Aorta (tissue), 5 donors: ENCODE results near the gene TNF. TPM values are rescaled to one million over a fixed set of nuclear protein-coding genes. Genes with fewer than 3 reads are reported as not detected.
A peak's percentile ranks its signal among the peaks of the same experiment; 100 is the strongest.

Experiments
- ATAC-seq: fragments of 200-7000 bp; cut with Tn5 transposase; one replicate; pipeline ENCODE4 v1.9.1; 2022; ENCODE audit warnings: moderate library complexity; ENCODE audit not compliant: low FRiP score
- DNase-seq, 2 donors: peaks; one replicate each; pipeline ENCODE4 v3.0.0-alpha.2; 2020
- H3K27ac ChIP-seq, 2 donors: one replicate each; pipeline ENCODE4 v1.5.1; 2013; ENCODE audit warnings: low read length in 2 of 2, mild to moderate bottlenecking in 2 of 2, moderate library complexity in 2 of 2, control low read depth in 1 of 2, inconsistent platforms in 1 of 2, low read depth in 1 of 2
- H3K27me3 ChIP-seq, 2 donors: one replicate each; pipeline ENCODE4 v1.6.1; 2013; ENCODE audit warnings: control low read depth in 1 of 2, low read length in 1 of 2, mild to moderate bottlenecking in 1 of 2, moderate library complexity in 1 of 2; ENCODE audit not compliant: insufficient read depth in 2 of 2, control insufficient read depth in 1 of 2
- H3K36me3 ChIP-seq, 2 donors: one replicate each; pipeline ENCODE4 v1.6.1; 2013; ENCODE audit warnings: control low read depth in 1 of 2, low read length in 1 of 2, mild to moderate bottlenecking in 1 of 2; ENCODE audit not compliant: insufficient read depth in 2 of 2, control insufficient read depth in 1 of 2
- H3K4me1 ChIP-seq, 2 donors: one replicate each; pipeline ENCODE4 v1.6.1; 2013; ENCODE audit warnings: low read length in 2 of 2, control low read depth in 1 of 2, mild to moderate bottlenecking in 1 of 2, moderate library complexity in 1 of 2; ENCODE audit not compliant: insufficient read depth in 2 of 2, control insufficient read depth in 1 of 2
- H3K4me3 ChIP-seq, 2 donors: one replicate each; pipeline ENCODE4 v1.5.1; 2013; ENCODE audit warnings: low read length in 2 of 2, control low read depth in 1 of 2, mild to moderate bottlenecking in 1 of 2
- H3K9me3 ChIP-seq: one replicate; pipeline ENCODE4 v1.6.1; 2013; ENCODE audit warnings: mild to moderate bottlenecking, low read length; ENCODE audit not compliant: control insufficient read depth
- WGBS, 2 donors: extraction: QIAGEN DNeasy Blood & Tissue Kit; methylation state at CpG; one replicate each; pipeline ENCODE4 v1.1.7; 2013; 5-methylcytosine and 5-hydroxymethylcytosine counted together
- intact Hi-C, 2 donors: fragments of 100-400 bp; cut with DNase I; formaldehyde crosslinking; loops; one replicate each; pipeline versions ENCODE4 v1.14.2 to v1.15.0; 2022
- polyA plus RNA-seq, 2 donors: library from polyadenylated mRNA; stranded (reverse); fragments of 200-250 nt; gene quantifications; one replicate each; pipeline ENCODE4 v1.2.3, GENCODE V29; 2013
- total RNA-seq, 2 donors: library from RNA; stranded (reverse); fragmentation: NEBNext Ultra II Directional; extraction: Animal tissue kit (Norgen Biotek cat#: 25700); gene quantifications; one replicate each; pipeline ENCODE4 v1.2.1, GENCODE V29; 2021
- donor health status: healthy with polysubstance abuse.
- donor health status: Bipolar disorder and iron deficiency.
- donor health status: DM: no; HTN: no; CAD: no.
- donor health status: DM: no; HTN: no; CAD: no.
- donor health status: DM: yes; HTN: yes; CAD: no.

TNF gene
- total and polyA plus RNA-seq, 4 donors, result 0.23 to 1.9 (median 0.96) TPM

DNA sequence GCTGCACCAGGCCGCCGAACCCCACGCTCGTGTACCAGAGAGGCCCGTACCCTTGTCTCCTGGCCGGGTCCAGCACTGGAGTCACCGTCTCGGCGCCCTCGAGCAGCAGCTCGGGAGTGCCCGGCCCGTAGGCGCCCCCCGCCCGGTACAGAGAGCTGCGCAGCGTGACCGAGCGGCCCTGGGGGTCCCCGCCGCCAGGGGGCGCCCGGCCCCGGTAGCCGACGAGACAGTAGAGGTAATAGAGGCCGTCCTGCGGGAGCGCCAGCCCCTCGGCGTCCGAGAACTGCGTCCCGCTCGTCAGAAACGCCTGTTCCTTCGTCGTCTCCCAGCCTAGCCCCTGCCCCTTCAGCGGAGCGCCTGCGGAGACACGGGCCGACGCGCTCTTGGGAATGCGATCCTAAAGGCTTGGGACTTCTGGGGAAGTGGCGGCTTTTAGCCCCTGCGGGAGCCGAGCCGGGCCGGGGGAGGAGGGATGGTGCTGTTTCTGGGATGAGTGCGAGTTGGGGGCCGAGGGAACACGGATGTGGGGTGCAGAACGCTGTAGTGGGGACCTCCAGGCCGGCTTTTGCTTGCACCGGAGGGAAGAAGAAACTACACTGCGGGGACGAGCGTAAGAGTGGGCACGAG lies 5.6 kb downstream of the TNF start:
- H3K4me1 ChIP-seq, result no peaks in the 10 kb centered on the region
- DNase-seq (peak; percentile 92 to 97), ATAC-seq (peak; percentile 96)
- no peaks in the 10 kb centered on the region for H3K27me3 ChIP-seq
- peak overlapping the region in 1 of 2 donors; percentile 7 for H3K27ac ChIP-seq
- H3K36me3 ChIP-seq, result no peaks in the 10 kb centered on the region
- 1% methylated on average over 62 of the region's 62 CpGs for WGBS, 2 donors
- no peaks in the 10 kb centered on the region for H3K9me3 ChIP-seq
- H3K4me3 ChIP-seq, result peak overlapping the region; percentile 20 to 32
- intact Hi-C loops, result loop anchor here (2.0 kb wide), 2 partner anchors 18 to 34 kb away; partner anchors contain the start of genes ATP6V1G2 (in 2 of the 2) and NFKBIL1 (in 2 of the 2)

DNA sequence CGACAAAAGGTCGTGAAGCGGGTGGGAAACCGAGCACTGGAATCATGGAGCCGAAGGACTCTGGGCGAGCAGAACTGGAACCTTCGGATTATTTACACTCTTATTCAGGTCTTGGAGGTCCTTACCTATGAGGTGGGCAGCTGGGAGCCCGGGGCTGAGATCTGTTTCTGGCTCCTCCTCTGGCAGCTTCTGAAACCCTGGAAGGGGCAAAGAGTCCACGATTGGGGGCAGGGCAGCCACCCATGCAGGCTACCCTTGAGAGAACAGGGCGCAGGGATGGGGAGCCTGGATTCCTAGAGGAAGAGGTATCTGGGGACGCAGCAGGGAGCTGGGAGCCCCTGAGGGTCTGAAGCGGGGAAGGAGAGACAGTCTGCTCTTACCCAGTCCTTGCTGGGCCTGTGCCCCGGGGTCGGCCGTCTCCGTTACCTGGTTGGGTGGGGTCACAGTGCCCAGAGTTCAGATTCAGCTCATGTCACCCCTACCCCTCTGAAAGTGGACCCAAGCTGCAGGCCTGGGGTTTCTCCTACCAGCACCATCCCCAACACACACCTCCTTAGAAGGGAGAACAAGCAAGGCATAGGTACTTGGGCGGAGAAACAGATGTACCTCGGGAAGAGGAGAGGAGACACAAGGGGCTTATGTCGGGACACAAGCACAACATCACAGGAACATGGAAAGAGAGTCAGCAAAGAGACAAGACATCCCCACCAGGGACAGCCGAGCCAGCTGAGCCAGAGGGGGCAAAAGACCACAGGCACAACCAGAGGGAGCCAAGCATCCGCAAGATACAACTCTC lies 6.3 kb downstream of the TNF start:
- DNase-seq (peak in 1 of 2 donors; percentile 77), ATAC-seq (peak; percentile 4)
- intact Hi-C loops, result loop anchor here (2.0 kb wide), 2 partner anchors 17 to 35 kb away; partner anchors contain the start of genes ATP6V1G2 (in 2 of the 2) and NFKBIL1 (in 2 of the 2)
- Histone ChIP-seq H3K4me1 (no peaks in the 10 kb centered on the region), H3K27ac (peak overlapping the region in 1 of 2 donors; percentile 7), H3K9me3 (no peaks in the 10 kb centered on the region), H3K27me3 (no peaks in the 10 kb centered on the region), H3K36me3 (no peaks in the 10 kb centered on the region), H3K4me3 (peak overlapping the region; percentile 20 to 32)
- WGBS, 2 donors, result 28% methylated on average over 21 of the region's 21 CpGs

DNA sequence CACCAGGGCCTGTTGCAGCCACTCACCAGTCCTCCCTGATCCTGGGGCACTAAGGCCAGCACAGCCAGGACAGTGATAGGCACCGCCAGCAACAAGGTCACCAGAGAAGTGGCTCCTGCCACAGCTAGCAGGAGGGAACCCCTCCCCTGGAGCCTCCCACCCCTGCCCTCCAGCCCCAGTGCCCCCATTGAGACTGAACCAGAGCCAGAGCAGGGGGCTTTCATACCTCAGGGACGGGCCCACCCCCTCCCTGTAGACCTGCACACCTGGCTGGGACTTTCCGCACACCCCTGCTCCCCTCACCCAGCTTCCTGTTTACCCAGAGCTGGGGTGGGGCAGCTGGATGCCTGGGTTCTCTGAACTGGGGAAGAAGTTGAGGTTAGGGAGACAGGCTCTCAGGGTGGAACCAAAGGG lies 6.9 kb downstream of the TNF start, which contains the start of gene LTB:
Gene LTB, minus strand, starts transcription at position 195 of the 414 bp plus-strand sequence. Its CDS starts 7 bp downstream, at position 188.
- H3K36me3 ChIP-seq, result no peaks in the 10 kb centered on the region
- 81 to 86% methylated on average over 3 of the region's 3 CpGs for WGBS, 2 donors
- no peaks in the 10 kb centered on the region for H3K9me3 ChIP-seq
- intact Hi-C loops, result no loop called here
- peak within 1 kb of the TSS; percentile 20 to 32 for H3K4me3 ChIP-seq
- no peaks in the 10 kb centered on the region for H3K27me3 ChIP-seq
- no peaks in the 10 kb centered on the region for H3K4me1 ChIP-seq
- DNase-seq (no peak), ATAC-seq (no peak)
- peak within 1 kb of the TSS in 1 of 2 donors; percentile 7 for H3K27ac ChIP-seq

DNA sequence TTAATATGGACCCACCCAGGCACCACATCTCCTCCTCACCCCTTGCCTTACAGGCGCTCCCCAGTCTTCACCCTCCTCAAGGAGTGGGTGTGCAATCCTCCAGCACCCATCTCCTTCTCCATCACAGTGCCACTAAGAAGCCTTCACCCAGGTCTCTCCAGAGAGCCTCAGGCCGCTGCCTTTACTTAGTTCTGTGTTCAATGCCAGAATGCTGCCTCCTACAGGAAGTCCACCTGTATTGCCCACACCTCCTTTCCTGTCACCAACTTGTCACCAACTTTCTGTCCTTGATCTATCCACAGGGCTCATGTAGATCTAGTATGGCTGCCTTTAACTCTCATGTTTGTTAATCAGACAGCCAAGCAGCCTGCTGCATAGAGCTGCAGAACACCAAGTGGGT lies 10.1 kb downstream of the TNF start:
- no peaks in the 10 kb centered on the region for H3K4me1 ChIP-seq
- WGBS, 2 donors, result 64 to 69% methylated on average over 2 of the region's 2 CpGs
- no peak overlapping the region for H3K27ac ChIP-seq
- H3K4me3 ChIP-seq, result no peak overlapping the region
- H3K27me3 ChIP-seq, result no peaks in the 10 kb centered on the region
- intact Hi-C loops, result no loop called here
- DNase-seq (no peak), ATAC-seq (no peak)
- no peaks in the 10 kb centered on the region for H3K9me3 ChIP-seq
- H3K36me3 ChIP-seq, result no peaks in the 10 kb centered on the region

DNA sequence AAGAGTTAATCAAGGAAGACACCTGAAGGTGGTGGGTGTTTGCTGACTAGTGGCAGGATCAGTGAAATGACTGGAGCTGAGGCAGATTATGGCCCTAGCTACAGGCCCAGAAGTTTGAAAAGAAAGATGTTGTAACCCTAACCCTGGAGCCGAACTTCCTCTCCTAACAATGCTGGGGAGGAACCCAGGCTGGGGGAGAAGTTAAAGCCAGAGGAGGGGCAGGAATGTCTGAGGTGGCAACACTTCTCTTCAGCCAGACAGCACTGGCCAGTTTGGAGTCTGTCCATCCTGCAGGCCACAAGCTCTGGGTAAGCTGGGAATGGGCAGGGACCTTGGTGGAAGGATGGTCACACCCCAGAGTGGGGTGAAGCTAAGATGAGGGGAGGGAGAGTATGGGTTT lies 10.6 kb downstream of the TNF start, which contains the start of gene LST1:
Gene LST1, plus strand, starts transcription at position 270 of the 400 bp plus-strand sequence. CDS start 1,023 bp downstream, outside the sequence.
- DNase-seq (no peak), ATAC-seq (no peak)
- Histone ChIP-seq H3K27me3 (no peaks in the 10 kb centered on the region), H3K9me3 (no peaks in the 10 kb centered on the region), H3K27ac (no peak within 1 kb of the TSS), H3K4me3 (no peak within 1 kb of the TSS), H3K4me1 (no peaks in the 10 kb centered on the region), H3K36me3 (no peaks in the 10 kb centered on the region)
- intact Hi-C loops, result no loop called here
- 67 to 76% methylated on average over 1 of the region's 1 CpG for WGBS, 2 donors

DNA sequence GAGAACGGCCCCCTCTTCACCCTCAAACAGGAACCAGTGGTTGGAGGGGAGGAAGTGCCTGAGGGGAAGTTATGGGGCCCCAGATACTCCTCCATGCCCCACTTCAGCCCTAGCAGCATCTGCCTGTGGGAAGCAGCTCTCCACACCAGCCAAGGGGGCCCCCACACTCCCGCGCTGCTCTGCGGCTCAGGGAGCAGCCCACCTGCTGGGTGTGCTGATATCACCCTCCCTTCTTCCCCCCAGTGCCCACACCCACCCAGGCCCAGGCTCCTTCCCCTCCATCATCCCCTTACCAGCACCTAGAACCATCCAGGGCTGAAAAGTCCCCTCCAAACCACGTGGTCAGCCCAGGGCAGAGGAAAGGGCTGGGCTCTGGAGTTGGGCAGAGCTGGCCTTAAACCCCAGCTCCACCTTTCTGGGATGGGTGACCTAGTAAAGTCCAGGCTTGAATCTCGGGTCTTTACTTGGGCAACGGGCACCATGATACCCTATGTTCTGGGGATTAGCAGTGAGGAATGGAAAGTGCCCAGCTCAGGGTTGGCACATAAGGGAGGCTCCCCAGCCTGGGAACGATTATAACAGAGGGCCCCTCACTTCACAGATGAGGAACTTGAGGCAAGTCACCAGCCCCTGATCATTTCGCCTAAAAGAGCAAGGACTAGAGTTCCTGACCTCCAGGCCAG lies 11.4 kb downstream of the TNF start:
- no peaks in the 10 kb centered on the region for H3K36me3 ChIP-seq
- intact Hi-C loops, result no loop called here
- ATAC-seq (peak; percentile 65), DNase-seq (no peak)
- WGBS, 2 donors, result 58 to 67% methylated on average over 9 of the region's 9 CpGs
- no peak overlapping the region for H3K4me3 ChIP-seq
- no peak overlapping the region for H3K27ac ChIP-seq
- no peaks in the 10 kb centered on the region for H3K27me3 ChIP-seq
- H3K9me3 ChIP-seq, result no peaks in the 10 kb centered on the region
- H3K4me1 ChIP-seq, result no peaks in the 10 kb centered on the region

DNA sequence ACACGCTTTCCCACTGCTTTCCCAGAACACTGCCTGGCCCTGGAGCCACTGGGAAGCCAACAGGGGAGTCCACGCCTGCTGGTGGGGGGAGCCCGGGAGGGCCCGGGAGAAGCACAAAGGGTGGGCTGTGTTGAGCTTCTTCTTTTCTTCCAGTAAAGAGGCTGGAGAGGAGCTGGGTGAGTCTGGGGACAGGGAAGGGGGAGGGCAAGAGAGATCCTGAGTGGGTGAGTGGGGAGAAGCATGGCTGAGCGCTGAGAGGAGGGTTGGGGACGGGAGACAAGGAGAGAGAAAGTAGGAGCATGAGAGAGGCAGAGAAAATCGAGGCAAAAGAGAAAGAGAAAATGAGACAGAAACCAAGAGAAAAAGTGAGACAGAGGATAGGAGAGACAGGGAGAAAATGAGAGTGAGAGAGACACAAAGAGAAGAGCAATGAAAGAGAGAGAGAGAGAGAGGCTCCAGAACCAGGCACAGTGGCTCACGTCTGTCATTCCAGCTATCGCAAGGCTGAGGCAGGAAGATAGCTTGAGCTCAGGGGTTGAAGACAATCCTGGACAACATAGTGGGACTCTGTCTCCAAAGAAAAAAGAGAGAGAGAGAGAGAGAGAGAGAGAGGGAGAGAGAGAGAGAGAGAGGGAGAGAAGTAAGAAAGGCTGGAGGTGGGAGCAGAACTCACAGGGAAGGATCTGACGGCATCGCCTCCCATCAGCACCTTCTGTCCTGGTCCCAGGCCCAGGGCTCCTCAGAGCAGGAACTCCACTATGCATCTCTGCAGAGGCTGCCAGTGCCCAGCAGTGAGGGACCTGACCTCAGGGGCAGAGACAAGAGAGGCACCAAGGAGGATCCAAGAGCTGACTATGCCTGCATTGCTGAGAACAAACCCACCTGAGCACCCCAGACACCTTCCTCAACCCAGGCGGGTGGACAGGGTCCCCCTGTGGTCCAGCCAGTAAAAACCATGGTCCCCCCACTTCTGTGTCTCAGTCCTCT lies 12.7 kb downstream of the TNF start:
- Histone ChIP-seq H3K36me3 (no peaks in the 10 kb centered on the region), H3K4me1 (no peaks in the 10 kb centered on the region), H3K27me3 (no peaks in the 10 kb centered on the region), H3K27ac (no peak overlapping the region), H3K9me3 (no peaks in the 10 kb centered on the region), H3K4me3 (no peak overlapping the region)
- ATAC-seq (no peak), DNase-seq (no peak)
- WGBS, 2 donors, result 60 to 64% methylated on average over 12 of the region's 12 CpGs
- intact Hi-C loops, result no loop called here
